Neural crest cell (in vitro differentiated cells): ENCODE measurements around the gene CFD. TPM values are rescaled to one million over a fixed set of nuclear protein-coding genes. Genes with fewer than 3 reads are reported as not detected.

Source experiments
- DNase-seq: peaks from one replicate; pipeline ENCODE4 v3.0.0; 2021; ENCODE audit warnings: low read depth, mixed read lengths, low spot score
- H3K27ac Mint-ChIP-seq: one replicate; pipeline ENCODE4 v1.8.0; 2021; ENCODE audit warnings: mild to moderate bottlenecking, mixed read lengths; ENCODE audit not compliant: unreplicated experiment
- H3K27me3 Mint-ChIP-seq: 2 replicates; pipeline ENCODE4 v1.8.0; 2021; ENCODE audit warnings: low read depth, mild to moderate bottlenecking, mixed read lengths
- H3K36me3 Mint-ChIP-seq: 2 replicates; pipeline ENCODE4 v1.8.0; 2021; ENCODE audit warnings: low read depth, mild to moderate bottlenecking, mixed read lengths
- H3K4me1 Mint-ChIP-seq: 2 replicates; pipeline ENCODE4 v1.8.0; 2021; ENCODE audit warnings: mixed read lengths
- H3K4me3 Mint-ChIP-seq: one replicate; pipeline ENCODE4 v1.8.0; 2021; ENCODE audit warnings: mild to moderate bottlenecking, mixed read lengths
- H3K9me3 Mint-ChIP-seq: 2 replicates; pipeline ENCODE4 v1.8.0; 2021; ENCODE audit warnings: mixed read lengths
- CTCF ChIP-seq: fragments of 200-600 bp; sonication (generic); conservative IDR thresholded peaks from 2 replicates; pipeline ENCODE4 v1.5.0; 2021; ENCODE audit warnings: antibody characterized with exemption, mild to moderate bottlenecking
- total RNA-seq: library from RNA; stranded (reverse); gene quantifications from 2 replicates; pipeline ENCODE4 v1.2.1, GENCODE V29; 2021

CFD gene
- total RNA-seq, 1 donor from 2014 or later, result not detected

GRCh38 chr19:827710-828321 is 31.6 kb upstream of the CFD start, which contains the start of gene AZU1:
Gene AZU1 (plus strand): TSS chr19:827837. CDS start chr19:827847, 10 bp downstream.
- Mint-ChIP-seq H3K36me3 (no peaks in the 10 kb centered on the region), H3K4me1 (no peaks in the 10 kb centered on the region), H3K27ac (no peak within 1 kb of the TSS), H3K9me3 (no peaks in the 10 kb centered on the region), H3K27me3 (no peaks in the 10 kb centered on the region), H3K4me3 (no peak within 1 kb of the TSS)
- TF ChIP-seq CTCF, result no peak
- no peak for DNase-seq

GRCh38 chr19:829129-829758 is 30.2 kb upstream of the CFD start:
- Mint-ChIP-seq H3K4me3 (no peak overlapping the region), H3K9me3 (no peaks in the 10 kb centered on the region), H3K27ac (no peak overlapping the region), H3K27me3 (no peaks in the 10 kb centered on the region), H3K4me1 (no peaks in the 10 kb centered on the region), H3K36me3 (no peaks in the 10 kb centered on the region)
- no peak for DNase-seq
- TF ChIP-seq CTCF, result no peak

- no peak overlapping the region for H3K4me3 Mint-ChIP-seq
- TF ChIP-seq CTCF, result no peak
- H3K27ac Mint-ChIP-seq, result no peak overlapping the region
- DNase-seq, result no peak
- no peaks in the 10 kb centered on the region for H3K27me3 Mint-ChIP-seq
- H3K36me3 Mint-ChIP-seq, result no peaks in the 10 kb centered on the region
- H3K9me3 Mint-ChIP-seq, result no peaks in the 10 kb centered on the region
- H3K4me1 Mint-ChIP-seq, result peaks cover 8% of the 10 kb centered on the region
These were observed 27.8 kb upstream of the CFD start for GRCh38 chr19:831407-832369.

- no peak overlapping the region for H3K27ac Mint-ChIP-seq
- no peaks in the 10 kb centered on the region for H3K36me3 Mint-ChIP-seq
- no peak for DNase-seq
- TF ChIP-seq CTCF, result no peak
- H3K9me3 Mint-ChIP-seq, result no peaks in the 10 kb centered on the region
- H3K4me1 Mint-ChIP-seq, result peaks cover 8% of the 10 kb centered on the region
- no peak overlapping the region for H3K4me3 Mint-ChIP-seq
- peaks cover 2% of the 10 kb centered on the region for H3K27me3 Mint-ChIP-seq
These were observed 25.2 kb upstream of the CFD start for GRCh38 chr19:834216-834615.

- DNase-seq, result no peak
- H3K27me3 Mint-ChIP-seq, result peaks cover 5% of the 10 kb centered on the region
- H3K9me3 Mint-ChIP-seq, result no peaks in the 10 kb centered on the region
- peaks cover 8% of the 10 kb centered on the region for H3K4me1 Mint-ChIP-seq
- H3K36me3 Mint-ChIP-seq, result no peaks in the 10 kb centered on the region
- H3K27ac Mint-ChIP-seq, result peak overlapping the region; percentile 6
- no peak overlapping the region for H3K4me3 Mint-ChIP-seq
- no peak for TF ChIP-seq CTCF
These were observed 24.2 kb upstream of the CFD start for GRCh38 chr19:835210-835810.
